Measurements from ENCODE around the gene PRDX3.

DNA sequence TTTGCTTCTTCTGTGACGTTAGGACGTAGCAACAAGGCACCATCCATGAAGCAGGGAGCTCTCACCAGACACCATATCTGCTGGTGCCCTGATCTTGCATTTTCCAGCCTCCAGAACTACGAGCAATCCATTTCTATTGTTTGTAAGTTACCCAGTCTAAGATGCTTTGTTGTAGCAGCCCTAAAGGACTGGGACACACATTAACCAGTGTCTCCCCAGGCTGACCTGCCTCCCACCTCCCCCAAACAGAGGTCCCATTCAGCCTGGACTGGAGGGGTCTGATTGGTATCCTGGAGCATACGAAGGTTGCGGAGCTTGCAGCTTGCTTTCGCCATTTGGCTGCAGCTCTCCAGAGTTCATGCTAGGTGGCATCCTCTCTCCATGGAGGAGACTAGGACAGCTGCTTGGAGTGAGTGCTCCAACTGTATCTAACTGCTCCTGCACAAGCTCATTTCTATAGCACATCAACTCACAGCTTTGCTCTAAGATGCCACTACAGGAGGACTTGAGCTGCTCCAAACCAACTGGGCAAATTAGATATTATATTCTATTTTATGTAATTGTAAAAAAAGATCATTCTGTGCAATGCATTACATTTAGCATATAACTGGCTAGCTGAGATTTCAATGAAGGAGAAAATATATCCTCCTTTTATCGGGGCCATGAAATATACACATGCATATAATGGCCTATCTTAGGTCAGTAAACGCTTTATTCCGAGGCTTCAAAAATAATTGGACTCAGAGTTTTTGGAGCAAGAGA, 20.8 kb upstream of the PRDX3 start:
- TF ChIP-seq POLR2A (IDR thresholded peaks at IDR 0.05), result no peak
- no peak for TF ChIP-seq POLR2AphosphoS5 (IDR thresholded peaks at IDR 0.05; ENCODE audit: insufficient read depth in 1 of 2, low read depth in 1 of 2)
- TF ChIP-seq, protein P1, sequence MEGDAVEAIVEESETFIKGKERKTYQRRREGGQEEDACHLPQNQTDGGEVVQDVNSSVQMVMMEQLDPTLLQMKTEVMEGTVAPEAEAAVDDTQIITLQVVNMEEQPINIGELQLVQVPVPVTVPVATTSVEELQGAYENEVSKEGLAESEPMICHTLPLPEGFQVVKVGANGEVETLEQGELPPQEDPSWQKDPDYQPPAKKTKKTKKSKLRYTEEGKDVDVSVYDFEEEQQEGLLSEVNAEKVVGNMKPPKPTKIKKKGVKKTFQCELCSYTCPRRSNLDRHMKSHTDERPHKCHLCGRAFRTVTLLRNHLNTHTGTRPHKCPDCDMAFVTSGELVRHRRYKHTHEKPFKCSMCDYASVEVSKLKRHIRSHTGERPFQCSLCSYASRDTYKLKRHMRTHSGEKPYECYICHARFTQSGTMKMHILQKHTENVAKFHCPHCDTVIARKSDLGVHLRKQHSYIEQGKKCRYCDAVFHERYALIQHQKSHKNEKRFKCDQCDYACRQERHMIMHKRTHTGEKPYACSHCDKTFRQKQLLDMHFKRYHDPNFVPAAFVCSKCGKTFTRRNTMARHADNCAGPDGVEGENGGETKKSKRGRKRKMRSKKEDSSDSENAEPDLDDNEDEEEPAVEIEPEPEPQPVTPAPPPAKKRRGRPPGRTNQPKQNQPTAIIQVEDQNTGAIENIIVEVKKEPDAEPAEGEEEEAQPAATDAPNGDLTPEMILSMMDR (IDR thresholded peaks at IDR 0.05), result peak; percentile 34 to 68 (median 64)
